Measurements from ENCODE around the gene FEM1B. TPM values are rescaled to one million over a fixed set of nuclear protein-coding genes. Genes with fewer than 3 reads are reported as not detected.

FEM1B gene
- total and polyA plus RNA-seq, 2 of the 8 experiments (the other 6 are each of a cell fraction or from before 2014, with no cell fraction given) = 36.1 to 83.8 TPM

- TF ChIP-seq CHD7 (IDR thresholded peaks at IDR 0.05; ENCODE audit: insufficient replicate concordance, low read length) (peak; percentile 27), TAF7 (optimal IDR thresholded peaks at IDR 0.05; ENCODE audit: borderline replicate concordance, low read depth, low read length) (no peak), JUND (IDR thresholded peaks at IDR 0.05; ENCODE audit: low read length) (no peak), EZH2 (IDR thresholded peaks at IDR 0.05; ENCODE audit: low read depth, low read length, severe bottlenecking) (no peak), TEAD4 (IDR thresholded peaks at IDR 0.05; ENCODE audit: low read depth, low read length) (no peak), RNF2 (IDR thresholded peaks at IDR 0.05; ENCODE audit: borderline replicate concordance, low read depth, low read length, missing control alignments, poor library complexity, severe bottlenecking) (no peak), SIN3A (conservative IDR thresholded peaks at IDR 0.05 in 1 of 2, IDR thresholded peaks at IDR 0.05 in 1 of 2; ENCODE audit: low read depth in 1 of 2, low read length in 2 of 2) (no peak)
Measured at GRCh38 chr15:68262514-68263356, 14.8 kb upstream of the FEM1B start (continued).

Data from H1 (cell line).